GM23338 (cell line): ENCODE data around the gene C3orf80. TPM values are rescaled to one million over a fixed set of nuclear protein-coding genes. Genes with fewer than 3 reads are reported as not detected.

Source experiments
- EZH2 ChIP-seq: fragments of 200-600 bp; sonication (generic); IDR thresholded peaks from one replicate; pipeline ENCODE4 v1.8.0; 2017; ENCODE audit warnings: antibody characterized with exemption, mild to moderate bottlenecking, low read depth; ENCODE audit not compliant: unreplicated experiment
- JUNB ChIP-seq: IDR thresholded peaks from one replicate; pipeline ENCODE4 v1.6.1; 2016; ENCODE audit warnings: antibody characterized with exemption; ENCODE audit not compliant: unreplicated experiment
- NANOG ChIP-seq: IDR thresholded peaks from 2 replicates; pipeline ENCODE4 v1.6.1; 2016; ENCODE audit warnings: antibody characterized with exemption, borderline replicate concordance
- POLR2AphosphoS5 ChIP-seq: IDR thresholded peaks from 2 replicates; pipeline ENCODE4 v1.6.1; 2016; ENCODE audit warnings: antibody characterized with exemption, low read depth
- REST ChIP-seq: IDR thresholded peaks from one replicate; pipeline ENCODE4 v1.6.1; 2018; ENCODE audit warnings: antibody characterized with exemption; ENCODE audit not compliant: unreplicated experiment
- STAT1 ChIP-seq: IDR thresholded peaks from one replicate; pipeline ENCODE4 v1.6.1; 2016; ENCODE audit warnings: antibody characterized with exemption; ENCODE audit not compliant: unreplicated experiment
- polyA plus RNA-seq: library from polyadenylated mRNA; unstranded; fragments of >200 nt; fragmentation: Nextera tagmentation; extraction: Ambion mirVana; gene quantifications from 2 replicates; pipeline ENCODE4 v1.2.1, GENCODE V29; 2016
- total RNA-seq: library from RNA; depleted of rRNA; stranded (reverse); fragments of >200 nt; shearing (Covaris generic); gene quantifications from 2 replicates; pipeline ENCODE4 v1.2.3, GENCODE V29; 2014
- TF ChIP-seq, protein P1 (sequence below): fragments of 250-450 bp; sonication (Bioruptor Pico); IDR thresholded peaks from 2 replicates; pipeline ENCODE4 v1.5.0; 2020; ENCODE audit warnings: mild to moderate bottlenecking, moderate library complexity

Gene C3orf80
- total and polyA plus RNA-seq, 2 experiments from 2014 or later, result 0.57 to 3.0 TPM

DNA sequence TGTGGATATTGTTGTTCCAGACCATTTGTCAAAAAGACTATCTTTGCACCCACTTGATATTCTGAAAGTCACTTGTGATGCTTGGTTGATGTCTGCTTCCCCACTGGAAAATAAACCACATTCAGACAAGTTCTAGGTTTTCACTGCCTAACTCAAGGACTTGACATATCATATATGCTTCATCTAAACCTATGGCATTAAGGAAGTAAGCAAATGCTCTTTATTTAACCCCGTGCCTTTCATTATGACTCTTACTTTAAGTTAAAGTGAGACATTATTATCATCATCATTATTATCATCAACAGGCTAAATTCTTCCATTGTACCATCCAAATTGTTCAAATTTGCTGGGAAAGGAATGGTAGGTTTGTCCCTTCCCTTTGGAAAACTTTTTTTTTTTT lies 30.8 kb upstream of the C3orf80 start (continued):
- TF ChIP-seq, protein P1, sequence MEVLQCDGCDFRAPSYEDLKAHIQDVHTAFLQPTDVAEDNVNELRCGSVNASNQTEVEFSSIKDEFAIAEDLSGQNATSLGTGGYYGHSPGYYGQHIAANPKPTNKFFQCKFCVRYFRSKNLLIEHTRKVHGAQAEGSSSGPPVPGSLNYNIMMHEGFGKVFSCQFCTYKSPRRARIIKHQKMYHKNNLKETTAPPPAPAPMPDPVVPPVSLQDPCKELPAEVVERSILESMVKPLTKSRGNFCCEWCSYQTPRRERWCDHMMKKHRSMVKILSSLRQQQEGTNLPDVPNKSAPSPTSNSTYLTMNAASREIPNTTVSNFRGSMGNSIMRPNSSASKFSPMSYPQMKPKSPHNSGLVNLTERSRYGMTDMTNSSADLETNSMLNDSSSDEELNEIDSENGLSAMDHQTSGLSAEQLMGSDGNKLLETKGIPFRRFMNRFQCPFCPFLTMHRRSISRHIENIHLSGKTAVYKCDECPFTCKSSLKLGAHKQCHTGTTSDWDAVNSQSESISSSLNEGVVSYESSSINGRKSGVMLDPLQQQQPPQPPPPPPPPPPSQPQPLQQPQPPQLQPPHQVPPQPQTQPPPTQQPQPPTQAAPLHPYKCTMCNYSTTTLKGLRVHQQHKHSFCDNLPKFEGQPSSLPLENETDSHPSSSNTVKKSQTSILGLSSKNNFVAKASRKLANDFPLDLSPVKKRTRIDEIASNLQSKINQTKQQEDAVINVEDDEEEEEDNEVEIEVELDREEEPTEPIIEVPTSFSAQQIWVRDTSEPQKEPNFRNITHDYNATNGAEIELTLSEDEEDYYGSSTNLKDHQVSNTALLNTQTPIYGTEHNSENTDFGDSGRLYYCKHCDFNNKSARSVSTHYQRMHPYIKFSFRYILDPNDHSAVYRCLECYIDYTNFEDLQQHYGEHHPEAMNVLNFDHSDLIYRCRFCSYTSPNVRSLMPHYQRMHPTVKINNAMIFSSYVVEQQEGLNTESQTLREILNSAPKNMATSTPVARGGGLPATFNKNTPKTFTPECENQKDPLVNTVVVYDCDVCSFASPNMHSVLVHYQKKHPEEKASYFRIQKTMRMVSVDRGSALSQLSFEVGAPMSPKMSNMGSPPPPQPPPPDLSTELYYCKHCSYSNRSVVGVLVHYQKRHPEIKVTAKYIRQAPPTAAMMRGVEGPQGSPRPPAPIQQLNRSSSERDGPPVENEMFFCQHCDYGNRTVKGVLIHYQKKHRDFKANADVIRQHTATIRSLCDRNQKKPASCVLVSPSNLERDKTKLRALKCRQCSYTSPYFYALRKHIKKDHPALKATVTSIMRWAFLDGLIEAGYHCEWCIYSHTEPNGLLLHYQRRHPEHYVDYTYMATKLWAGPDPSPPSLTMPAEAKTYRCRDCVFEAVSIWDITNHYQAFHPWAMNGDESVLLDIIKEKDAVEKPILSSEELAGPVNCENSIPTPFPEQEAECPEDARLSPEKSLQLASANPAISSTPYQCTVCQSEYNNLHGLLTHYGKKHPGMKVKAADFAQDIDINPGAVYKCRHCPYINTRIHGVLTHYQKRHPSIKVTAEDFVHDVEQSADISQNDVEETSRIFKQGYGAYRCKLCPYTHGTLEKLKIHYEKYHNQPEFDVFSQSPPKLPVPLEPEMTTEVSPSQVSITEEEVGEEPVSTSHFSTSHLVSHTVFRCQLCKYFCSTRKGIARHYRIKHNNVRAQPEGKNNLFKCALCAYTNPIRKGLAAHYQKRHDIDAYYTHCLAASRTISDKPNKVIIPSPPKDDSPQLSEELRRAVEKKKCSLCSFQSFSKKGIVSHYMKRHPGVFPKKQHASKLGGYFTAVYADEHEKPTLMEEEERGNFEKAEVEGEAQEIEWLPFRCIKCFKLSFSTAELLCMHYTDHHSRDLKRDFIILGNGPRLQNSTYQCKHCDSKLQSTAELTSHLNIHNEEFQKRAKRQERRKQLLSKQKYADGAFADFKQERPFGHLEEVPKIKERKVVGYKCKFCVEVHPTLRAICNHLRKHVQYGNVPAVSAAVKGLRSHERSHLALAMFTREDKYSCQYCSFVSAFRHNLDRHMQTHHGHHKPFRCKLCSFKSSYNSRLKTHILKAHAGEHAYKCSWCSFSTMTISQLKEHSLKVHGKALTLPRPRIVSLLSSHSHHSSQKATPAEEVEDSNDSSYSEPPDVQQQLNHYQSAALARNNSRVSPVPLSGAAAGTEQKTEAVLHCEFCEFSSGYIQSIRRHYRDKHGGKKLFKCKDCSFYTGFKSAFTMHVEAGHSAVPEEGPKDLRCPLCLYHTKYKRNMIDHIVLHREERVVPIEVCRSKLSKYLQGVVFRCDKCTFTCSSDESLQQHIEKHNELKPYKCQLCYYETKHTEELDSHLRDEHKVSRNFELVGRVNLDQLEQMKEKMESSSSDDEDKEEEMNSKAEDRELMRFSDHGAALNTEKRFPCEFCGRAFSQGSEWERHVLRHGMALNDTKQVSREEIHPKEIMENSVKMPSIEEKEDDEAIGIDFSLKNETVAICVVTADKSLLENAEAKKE (CRISPR knock-in tag), result no peak
- TF ChIP-seq REST (no peak), NANOG (no peak), EZH2 (no peak), JUNB (no peak), STAT1 (no peak), POLR2AphosphoS5 (no peak)
